OCI-LY1 (cell line): ENCODE data around the gene CKAP5.

Source experiments
- H2AFZ ChIP-seq: fragments of 200-600 bp; sonication (generic), shearing (Covaris generic); 2 replicates; pipeline ENCODE4 v1.6.0; 2014; ENCODE audit warnings: antibody characterized with exemption, mild to moderate bottlenecking, low read length
- H3F3A ChIP-seq: fragments of 200-600 bp; sonication (generic), shearing (Covaris generic); 2 replicates; pipeline ENCODE4 v1.6.0; 2014; ENCODE audit warnings: mild to moderate bottlenecking, antibody characterized with exemption, low read length, moderate library complexity; ENCODE audit not compliant: insufficient read depth
- H3K27ac ChIP-seq: fragments of 200-600 bp; sonication (generic); 2 replicates; pipeline ENCODE4 v1.5.1; 2014; ENCODE audit warnings: low read length, mixed run types, mild to moderate bottlenecking, low read depth; ENCODE audit not compliant: poor library complexity, severe bottlenecking
- H3K27me3 ChIP-seq: fragments of 200-600 bp; sonication (generic); 2 replicates; pipeline ENCODE4 v1.6.0; 2014; ENCODE audit warnings: antibody characterized with exemption, mild to moderate bottlenecking, low read length, moderate library complexity; ENCODE audit not compliant: insufficient read depth
- H3K36me3 ChIP-seq: fragments of 200-600 bp; sonication (generic); 2 replicates; pipeline ENCODE4 v1.6.1; 2014; ENCODE audit warnings: mild to moderate bottlenecking, antibody characterized with exemption, low read length, moderate library complexity, mixed read lengths; ENCODE audit not compliant: insufficient read depth
- H3K4me1 ChIP-seq: fragments of 200-600 bp; sonication (generic); 2 replicates; pipeline ENCODE4 v1.5.1; 2014; ENCODE audit warnings: mild to moderate bottlenecking, low read length, moderate library complexity; ENCODE audit not compliant: insufficient read depth, severe bottlenecking
- H3K4me2 ChIP-seq: fragments of 200-600 bp; sonication (generic), shearing (Covaris generic); 2 replicates; pipeline ENCODE4 v1.6.1; 2014; ENCODE audit warnings: low read length
- H3K4me3 ChIP-seq: fragments of 200-600 bp; sonication (generic); 2 replicates; pipeline ENCODE4 v1.5.1; 2014; ENCODE audit warnings: low read length, low read depth, mild to moderate bottlenecking, mixed read lengths; ENCODE audit not compliant: poor library complexity, severe bottlenecking
- H3K79me2 ChIP-seq: fragments of 200-600 bp; shearing (Covaris generic); 2 replicates; pipeline ENCODE4 v1.6.1; 2016; ENCODE audit warnings: mixed run types, low read length, mixed read lengths; ENCODE audit not compliant: insufficient read depth
- H3K9ac ChIP-seq: fragments of 200-600 bp; sonication (generic), shearing (Covaris generic); 2 replicates; pipeline ENCODE4 v1.6.1; 2014; ENCODE audit warnings: mild to moderate bottlenecking, low read length, mixed read lengths
- H3K9me2 ChIP-seq: fragments of 200-600 bp; sonication (generic), shearing (Covaris generic); 2 replicates; pipeline ENCODE4 v1.6.1; 2014; ENCODE audit warnings: low read depth, mild to moderate bottlenecking, low read length, mixed read lengths
- H3K9me3 ChIP-seq: fragments of 200-600 bp; shearing (Covaris generic); 2 replicates; pipeline ENCODE4 v1.6.1; 2014; ENCODE audit warnings: low read length, mixed read lengths
- H4K20me1 ChIP-seq: fragments of 200-600 bp; sonication (generic), shearing (Covaris generic); 2 replicates; pipeline ENCODE4 v1.6.0; 2016; ENCODE audit warnings: mild to moderate bottlenecking, low read length; ENCODE audit not compliant: insufficient read depth
- EZH2 ChIP-seq: fragments of 200-600 bp; sonication (generic), shearing (Covaris generic); IDR thresholded peaks from 2 replicates; pipeline ENCODE4 v1.8.0; 2017; ENCODE audit warnings: borderline replicate concordance, mixed run types, mild to moderate bottlenecking, antibody characterized with exemption, low read length, moderate library complexity, mixed read lengths
- TF ChIP-seq, protein P1 (sequence below): fragments of 200-600 bp; sonication (generic), shearing (Covaris generic); IDR thresholded peaks from 2 replicates; pipeline ENCODE4 v1.5.1; 2017; ENCODE audit warnings: mild to moderate bottlenecking, antibody characterized with exemption, low read length, moderate library complexity, mixed read lengths

Gene CKAP5

DNA sequence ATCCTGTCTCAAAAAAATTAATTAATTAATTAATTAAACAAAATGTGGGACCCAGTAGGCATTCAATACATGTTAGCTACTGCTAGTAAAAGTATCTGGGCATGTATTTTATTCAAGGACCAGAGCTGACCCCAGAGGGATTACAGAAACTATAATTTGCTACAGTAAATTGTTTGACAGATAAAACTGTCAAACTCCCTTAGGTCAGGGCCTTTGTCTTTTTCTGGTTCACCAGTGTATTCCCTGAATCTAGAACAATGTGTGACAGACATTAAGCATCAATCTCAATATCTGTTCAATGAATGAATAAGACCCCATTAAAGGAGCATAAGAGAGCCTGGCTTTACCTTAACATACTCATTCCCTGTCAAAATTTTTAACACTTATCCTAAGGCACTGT, 6.0 kb downstream of the CKAP5 start:
- TF ChIP-seq, protein P1, sequence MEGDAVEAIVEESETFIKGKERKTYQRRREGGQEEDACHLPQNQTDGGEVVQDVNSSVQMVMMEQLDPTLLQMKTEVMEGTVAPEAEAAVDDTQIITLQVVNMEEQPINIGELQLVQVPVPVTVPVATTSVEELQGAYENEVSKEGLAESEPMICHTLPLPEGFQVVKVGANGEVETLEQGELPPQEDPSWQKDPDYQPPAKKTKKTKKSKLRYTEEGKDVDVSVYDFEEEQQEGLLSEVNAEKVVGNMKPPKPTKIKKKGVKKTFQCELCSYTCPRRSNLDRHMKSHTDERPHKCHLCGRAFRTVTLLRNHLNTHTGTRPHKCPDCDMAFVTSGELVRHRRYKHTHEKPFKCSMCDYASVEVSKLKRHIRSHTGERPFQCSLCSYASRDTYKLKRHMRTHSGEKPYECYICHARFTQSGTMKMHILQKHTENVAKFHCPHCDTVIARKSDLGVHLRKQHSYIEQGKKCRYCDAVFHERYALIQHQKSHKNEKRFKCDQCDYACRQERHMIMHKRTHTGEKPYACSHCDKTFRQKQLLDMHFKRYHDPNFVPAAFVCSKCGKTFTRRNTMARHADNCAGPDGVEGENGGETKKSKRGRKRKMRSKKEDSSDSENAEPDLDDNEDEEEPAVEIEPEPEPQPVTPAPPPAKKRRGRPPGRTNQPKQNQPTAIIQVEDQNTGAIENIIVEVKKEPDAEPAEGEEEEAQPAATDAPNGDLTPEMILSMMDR: no peak
- TF ChIP-seq EZH2: no peak
- H3K9me2 ChIP-seq: no peaks in the 10 kb centered on the region
- H4K20me1 ChIP-seq: no peaks in the 10 kb centered on the region
- no peak overlapping the region for H2AFZ ChIP-seq
- H3K9ac ChIP-seq: no peak overlapping the region
- H3K27ac ChIP-seq: no peak overlapping the region
- H3K27me3 ChIP-seq: no peaks in the 10 kb centered on the region
- H3K4me1 ChIP-seq: peaks cover 26% of the 10 kb centered on the region
- no peaks in the 10 kb centered on the region for H3K9me3 ChIP-seq
- H3K4me2 ChIP-seq: no peak overlapping the region
- H3K79me2 ChIP-seq: peaks cover 98% of the 10 kb centered on the region
- no peaks in the 10 kb centered on the region for H3F3A ChIP-seq
- H3K36me3 ChIP-seq: peaks cover 32% of the 10 kb centered on the region
- H3K4me3 ChIP-seq: no peak overlapping the region

DNA sequence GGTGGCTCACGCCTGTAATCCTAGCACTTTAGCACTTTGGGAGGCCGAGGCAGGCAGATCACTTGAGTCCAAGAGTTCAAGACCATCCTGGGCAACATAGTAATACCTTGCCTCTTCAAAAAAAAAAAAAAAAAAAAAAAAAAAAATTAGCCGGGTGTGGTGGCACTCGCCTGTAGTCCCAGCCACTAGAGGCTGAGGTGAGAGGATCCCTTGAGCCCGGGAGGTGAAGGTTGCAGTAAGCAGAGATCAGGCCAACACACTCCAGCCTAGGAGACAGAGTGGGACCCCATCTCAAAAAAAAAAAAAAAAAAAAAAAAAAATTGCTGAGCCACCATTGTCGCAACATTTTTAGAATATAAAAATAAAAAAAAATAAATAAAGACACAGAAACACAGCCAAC, 7.6 kb downstream of the CKAP5 start:
- H3K4me2 ChIP-seq: no peak overlapping the region
- no peak overlapping the region for H2AFZ ChIP-seq
- no peak overlapping the region for H3K4me3 ChIP-seq
- no peak overlapping the region for H3K27ac ChIP-seq
- H3K4me1 ChIP-seq: peaks cover 10% of the 10 kb centered on the region
- peaks cover 32% of the 10 kb centered on the region for H3K36me3 ChIP-seq
- H3K9me2 ChIP-seq: no peaks in the 10 kb centered on the region
- TF ChIP-seq EZH2: no peak
- TF ChIP-seq, protein P1: no peak
- H4K20me1 ChIP-seq: no peaks in the 10 kb centered on the region
- no peaks in the 10 kb centered on the region for H3K9me3 ChIP-seq
- H3K79me2 ChIP-seq: peaks cover 96% of the 10 kb centered on the region
- H3K27me3 ChIP-seq: no peaks in the 10 kb centered on the region
- H3F3A ChIP-seq: no peaks in the 10 kb centered on the region
- H3K9ac ChIP-seq: no peak overlapping the region

DNA sequence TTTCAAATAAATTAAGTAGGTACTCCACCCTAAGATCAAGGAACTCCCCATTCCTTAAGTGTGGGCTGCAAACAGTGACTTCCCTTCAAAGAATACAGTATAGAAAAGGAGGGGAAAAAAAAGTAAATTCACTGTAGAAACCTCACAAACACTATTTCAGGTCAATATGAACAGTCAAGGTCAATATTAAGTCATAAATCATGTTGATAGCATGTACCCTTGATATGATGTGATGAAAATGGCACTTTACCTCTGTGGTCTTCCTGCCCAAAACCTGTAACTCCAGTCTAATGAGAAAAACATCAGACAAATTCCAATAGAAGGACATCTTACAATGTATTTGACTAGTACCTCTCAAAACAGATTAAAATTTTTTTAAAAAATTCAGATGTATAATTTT, 8.2 kb downstream of the CKAP5 start:
- no peaks in the 10 kb centered on the region for H3K27me3 ChIP-seq
- H3K9me2 ChIP-seq: no peaks in the 10 kb centered on the region
- H3K4me3 ChIP-seq: no peak overlapping the region
- no peak overlapping the region for H2AFZ ChIP-seq
- H3K4me2 ChIP-seq: no peak overlapping the region
- H4K20me1 ChIP-seq: no peaks in the 10 kb centered on the region
- H3F3A ChIP-seq: no peaks in the 10 kb centered on the region
- H3K4me1 ChIP-seq: peaks cover 9% of the 10 kb centered on the region
- H3K9me3 ChIP-seq: no peaks in the 10 kb centered on the region
- no peak overlapping the region for H3K9ac ChIP-seq
- no peak for TF ChIP-seq EZH2
- TF ChIP-seq, protein P1: no peak
- no peak overlapping the region for H3K27ac ChIP-seq
- H3K36me3 ChIP-seq: peaks cover 32% of the 10 kb centered on the region
- peaks cover 94% of the 10 kb centered on the region for H3K79me2 ChIP-seq
